Heart right ventricle (tissue), 16 donors: ENCODE measurements around the gene LSM7. TPM values are rescaled to one million over a fixed set of nuclear protein-coding genes. Genes with fewer than 3 reads are reported as not detected.

Experiments used
- ATAC-seq, 8 donors: fragments of 200-7000 bp; cut with Tn5 transposase; one replicate each; pipeline ENCODE4 v1.9.1; 2020; ENCODE audit warnings: mild to moderate bottlenecking in 8 of 8, moderate library complexity in 8 of 8, moderate number of reproducible peaks in 1 of 8
- DNase-seq, 2 donors: peaks; one replicate each; pipeline ENCODE4 v3.0.0-alpha.2; 2020
- H3K27ac ChIP-seq, 10 donors: fragments of 200-600 bp; sonication (generic) in 2 of 10; one replicate each; pipeline versions ENCODE4 v1.5.0 to v1.8.0; 2020 to 2022; ENCODE audit warnings: mild to moderate bottlenecking in 3 of 10
- H3K27me3 ChIP-seq, 7 donors: fragments of 200-600 bp; one replicate each; pipeline ENCODE4 v1.8.0; 2021 to 2022; ENCODE audit warnings: mild to moderate bottlenecking in 2 of 7
- H3K36me3 ChIP-seq, 9 donors: fragments of 200-600 bp; sonication (generic) in 1 of 9; one replicate each; pipeline versions ENCODE4 v1.5.0 to v1.8.0; 2020 to 2022; ENCODE audit warnings: mild to moderate bottlenecking in 2 of 9
- H3K4me1 ChIP-seq, 9 donors: fragments of 200-600 bp; sonication (generic) in 1 of 9; one replicate each; pipeline versions ENCODE4 v1.5.0 to v1.8.0; 2020 to 2022; ENCODE audit warnings: mild to moderate bottlenecking in 4 of 9
- H3K4me3 ChIP-seq, 10 donors: fragments of 200-600 bp; sonication (generic) in 2 of 10; one replicate each; pipeline versions ENCODE4 v1.5.0 to v1.8.0; 2020 to 2022; ENCODE audit warnings: mild to moderate bottlenecking in 7 of 10, moderate library complexity in 2 of 10
- H3K9me3 ChIP-seq, 11 donors: fragments of 200-600 bp in 10 of 11; sonication (generic) in 2 of 11; one replicate each; pipeline versions ENCODE4 v1.5.0 to v1.8.0; 2013 to 2022; ENCODE audit warnings: mild to moderate bottlenecking in 2 of 11, control low read depth in 1 of 11, moderate library complexity in 1 of 11
- WGBS, 2 donors: extraction: QIAGEN DNeasy Blood & Tissue Kit; methylation state at CpG; one replicate each; pipeline ENCODE4 v1.1.7; 2013; ENCODE audit warnings: inconsistent platforms in 1 of 2; 5-methylcytosine and 5-hydroxymethylcytosine counted together
- intact Hi-C, 10 donors: fragments of 100-400 bp; cut with DNase I; formaldehyde crosslinking; loops; one replicate each; pipeline versions ENCODE4 v1.11.1 to v1.14.2; 2022
- polyA plus RNA-seq, 2 donors: library from polyadenylated mRNA; stranded (reverse); fragments of 200-250 nt; gene quantifications; one replicate each; pipeline ENCODE4 v1.2.3, GENCODE V29; 2013
- total RNA-seq, 10 donors: library from RNA; stranded (reverse); fragmentation: NEBNext Ultra II Directional in 3 of 10; extraction: Animal tissue kit (Norgen Biotek cat#: 25700) in 3 of 10; gene quantifications; one replicate each; pipeline versions ENCODE4 v1.2.1 to v1.2.4, GENCODE V29; 2021 to 2023
- TF ChIP-seq, protein P1 (sequence below), 9 donors: fragments of 200-600 bp; sonication (generic) in 2 of 9; IDR thresholded peaks; one replicate each; pipeline versions ENCODE4 v1.5.0 to v1.8.0; 2021 to 2022; ENCODE audit warnings: antibody characterized with exemption in 9 of 9, mild to moderate bottlenecking in 5 of 9, moderate library complexity in 1 of 9
- donor health status: Arrhythmogenic right ventricular cardiomyopathy.
- donor health status: ischemic (EF 13 %, LVEDD 7.1; RV severe dilation, severe dysfunction).
- donor health status: healthy with polysubstance abuse.
- donor health status: DM: no; HTN: yes; CAD: no.
- donor health status: DM: no; HTN: no; CAD: no.
- donor health status: ischemic (EF 25% LVEDD 6.9; RV normal size, moderate dysfunction).
- donor health status: ischemic (EF 25% LVEDD 5.7; RV mildly dilated, moderate dysfunction).
- donor health status: healthy.
- donor health status: DM: yes; HTN: yes; CAD: no.
- donor health status: Ischemic cardiomyopathy.
- donor health status: ischemic (EF 35%, LVEDD 5.7; RV mildly dilated, moderate dysfunction).
- donor health status: nonischemic (EF 11% LVEDD 7.7; RV severe dilation, severe dysfunction).
- donor health status: DM: yes; HTN: yes; CAD: no.
- donor health status: PGD.
- donor health status: ischemic (EF 29% LVEDD 5.4; RV normal size, mild dysfunction).
- donor health status: nonischemic (EF 23%, LVEDD 6.1; RV moderate dilation, normal function).

LSM7 gene
- total and polyA plus RNA-seq, 12 donors: 29.0 to 277 (median 38.7) TPM

GRCh38 chr19:2273356-2274184 is 54.8 kb downstream of the LSM7 start:
- Histone ChIP-seq H3K4me3 (peak overlapping the region in 8 of 10 donors; percentile 12 to 100 (median 68)), H3K4me1 (peaks cover 19 to 59% (median 49%) of the 10 kb centered on the region in 9 donors), H3K27ac (peak overlapping the region in 9 of 10 donors; percentile 13 to 100 (median 73)), H3K9me3 (no peaks in the 10 kb centered on the region), H3K36me3 (peaks cover 0 to 56% (median 14%) of the 10 kb centered on the region in 9 donors), H3K27me3 (no peaks in the 10 kb centered on the region)
- peak; percentile 71 to 82 for DNase-seq
- peak in 7 of 8 donors; percentile 5 to 27 (median 20) for ATAC-seq
- intact Hi-C loops: loop anchor here (1.0 to 10.0 kb wide), 12 partner anchors 34 to 121 kb away; partner anchors contain the start of genes PLEKHJ1 (in 8 of the 10), SF3A2 (in 8 of the 10) and AP3D1 (in 2 of the 10)
- TF ChIP-seq, protein P1, sequence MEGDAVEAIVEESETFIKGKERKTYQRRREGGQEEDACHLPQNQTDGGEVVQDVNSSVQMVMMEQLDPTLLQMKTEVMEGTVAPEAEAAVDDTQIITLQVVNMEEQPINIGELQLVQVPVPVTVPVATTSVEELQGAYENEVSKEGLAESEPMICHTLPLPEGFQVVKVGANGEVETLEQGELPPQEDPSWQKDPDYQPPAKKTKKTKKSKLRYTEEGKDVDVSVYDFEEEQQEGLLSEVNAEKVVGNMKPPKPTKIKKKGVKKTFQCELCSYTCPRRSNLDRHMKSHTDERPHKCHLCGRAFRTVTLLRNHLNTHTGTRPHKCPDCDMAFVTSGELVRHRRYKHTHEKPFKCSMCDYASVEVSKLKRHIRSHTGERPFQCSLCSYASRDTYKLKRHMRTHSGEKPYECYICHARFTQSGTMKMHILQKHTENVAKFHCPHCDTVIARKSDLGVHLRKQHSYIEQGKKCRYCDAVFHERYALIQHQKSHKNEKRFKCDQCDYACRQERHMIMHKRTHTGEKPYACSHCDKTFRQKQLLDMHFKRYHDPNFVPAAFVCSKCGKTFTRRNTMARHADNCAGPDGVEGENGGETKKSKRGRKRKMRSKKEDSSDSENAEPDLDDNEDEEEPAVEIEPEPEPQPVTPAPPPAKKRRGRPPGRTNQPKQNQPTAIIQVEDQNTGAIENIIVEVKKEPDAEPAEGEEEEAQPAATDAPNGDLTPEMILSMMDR (IDR thresholded peaks at IDR 0.05): peak in 8 of 9 donors; percentile 95 to 98 (median 97)
- WGBS, 2 donors: 12 to 13% methylated on average over 44 to 45 of the region's 45 CpGs

Other genes starting within 250 kb of the LSM7 start
- 10 to 100 TPM; 10.0 to 30.5 (median 16.2) TPM for gene MOB3A, start 232.3 kb downstream of the LSM7 start, total RNA-seq
- 10 to 100 TPM in 1 of 2 donors, 1 to 10 TPM in 1; 8.9 to 12.8 TPM for gene MOB3A, start 232.3 kb downstream of the LSM7 start, polyA plus RNA-seq
- 1 to 10 TPM; 1.2 to 6.5 (median 2.2) TPM for gene IZUMO4, start 231.7 kb downstream of the LSM7 start, total RNA-seq
- gene IZUMO4, start 231.7 kb downstream of the LSM7 start, polyA plus RNA-seq: 10 to 100 TPM in 1 of 2 donors, 1 to 10 TPM in 1; 8.6 to 13.1 TPM
- 100 to 1,000 TPM in 1 of 10 donors, 10 to 100 TPM in 9; 68.4 to 168 (median 81.9) TPM for gene AP3D1, start 177.0 kb downstream of the LSM7 start, total RNA-seq
- 10 to 100 TPM; 63.9 to 95.1 TPM for gene AP3D1, start 177.0 kb downstream of the LSM7 start, polyA plus RNA-seq
- 10 to 100 TPM in 7 of 10 donors, 1 to 10 TPM in 3; 7.0 to 16.0 (median 12.5) TPM for gene DOT1L, start 164.7 kb downstream of the LSM7 start, total RNA-seq
- gene DOT1L, start 164.7 kb downstream of the LSM7 start, polyA plus RNA-seq: 10 to 100 TPM in 1 of 2 donors, 1 to 10 TPM in 1; 9.2 to 12.1 TPM
- 10 to 100 TPM; 40.0 to 76.5 (median 45.0) TPM for gene PLEKHJ1, start 92.3 kb downstream of the LSM7 start, total RNA-seq
- gene PLEKHJ1, start 92.3 kb downstream of the LSM7 start, polyA plus RNA-seq: 100 to 1,000 TPM in 1 of 2 donors, 10 to 100 TPM in 1; 83.6 to 103 TPM
- 10 to 100 TPM; 24.6 to 45.2 (median 30.4) TPM for gene SF3A2, start 91.8 kb downstream of the LSM7 start, total RNA-seq
- gene SF3A2, start 91.8 kb downstream of the LSM7 start, polyA plus RNA-seq: 10 to 100 TPM; 25.8 to 47.3 TPM
- under 1 TPM; 0.15 to 0.70 (median 0.41) TPM for gene AMH, start 79.3 kb downstream of the LSM7 start, total RNA-seq
- gene AMH, start 79.3 kb downstream of the LSM7 start, polyA plus RNA-seq: 1 to 10 TPM in 1 of 2 donors, under 1 TPM in 1; 0.30 to 1.0 TPM
- gene JSRP1, start 72.2 kb downstream of the LSM7 start, total RNA-seq: under 1 TPM in 3 of 10 donors, not detected in 7; 0.31 to 0.72 (median 0.45) TPM
- gene JSRP1, start 72.2 kb downstream of the LSM7 start, polyA plus RNA-seq: under 1 TPM in 1 of 2 donors, not detected in 1; 0.29 TPM
- 1 to 10 TPM in 1 of 10 donors, under 1 TPM in 9; 0.11 to 1.1 (median 0.22) TPM for gene PEAK3, start 46.4 kb downstream of the LSM7 start, total RNA-seq
- gene PEAK3, start 46.4 kb downstream of the LSM7 start, polyA plus RNA-seq: under 1 TPM; 0.13 to 0.22 TPM
- gene LINGO3, start 20.4 kb downstream of the LSM7 start, total RNA-seq: not detected
- not detected for gene LINGO3, start 20.4 kb downstream of the LSM7 start, polyA plus RNA-seq
- gene SPPL2B, start 98 bp upstream of the LSM7 start, total RNA-seq: 10 to 100 TPM; 18.7 to 34.1 (median 21.2) TPM
- 10 to 100 TPM; 17.8 to 69.7 TPM for gene SPPL2B, start 98 bp upstream of the LSM7 start, polyA plus RNA-seq
- not detected for gene TMPRSS9, start 31.7 kb upstream of the LSM7 start, total RNA-seq
- gene TMPRSS9, start 31.7 kb upstream of the LSM7 start, polyA plus RNA-seq: under 1 TPM in 1 of 2 donors, not detected in 1; 0.01 TPM
- 10 to 100 TPM; 54.2 to 94.2 (median 64.9) TPM for gene TIMM13, start 99.0 kb upstream of the LSM7 start, total RNA-seq
- 100 to 1,000 TPM in 1 of 2 donors, 10 to 100 TPM in 1; 79.6 to 116 TPM for gene TIMM13, start 99.0 kb upstream of the LSM7 start, polyA plus RNA-seq
- gene LMNB2, start 128.4 kb upstream of the LSM7 start, total RNA-seq: 10 to 100 TPM in 6 of 10 donors, 1 to 10 TPM in 4; 7.5 to 21.2 (median 10.1) TPM
- 10 to 100 TPM in 1 of 2 donors, 1 to 10 TPM in 1; 9.1 to 18.8 TPM for gene LMNB2, start 128.4 kb upstream of the LSM7 start, polyA plus RNA-seq
- gene GADD45B, start 147.5 kb upstream of the LSM7 start, total RNA-seq: 100 to 1,000 TPM in 2 of 10 donors, 10 to 100 TPM in 8; 19.6 to 297 (median 31.3) TPM
- gene GADD45B, start 147.5 kb upstream of the LSM7 start, polyA plus RNA-seq: 10 to 100 TPM; 81.4 to 95.2 TPM